ENCODE data around the gene LRGUK. TPM values are rescaled to one million over a fixed set of nuclear protein-coding genes. Genes with fewer than 3 reads are reported as not detected.

The LRGUK gene
- total and polyA plus RNA-seq, 2 of the 8 experiments (the other 6 are each of a cell fraction or from before 2014, with no cell fraction given) = 1.5 to 3.6 TPM

- H3K56ac ChIP-seq (replicated peaks; ENCODE audit: insufficient read length, low read depth, low read length) = no peak overlapping the region
- no peak overlapping the region for H3K4ac ChIP-seq (replicated peaks; ENCODE audit: insufficient read length, low read depth, low read length)
- no peaks in the 10 kb centered on the region for H3K36me3 ChIP-seq (ENCODE audit: control insufficient read depth in 2 of 4, insufficient read depth in 4 of 4, low read length in 3 of 4)
- ChIA-PET CTCF (ENCODE audit: partially characterized antibody) (no interaction called here), POLR2A (ENCODE audit: partially characterized antibody) (no interaction called here)
- no peaks in the 10 kb centered on the region for H3K79me1 ChIP-seq (ENCODE audit: low read depth, low read length)
- H3K4me3 ChIP-seq (ENCODE audit: extremely low read depth in 1 of 4, insufficient read depth in 2 of 4, low read depth in 3 of 4, low read length in 4 of 4) = no peak overlapping the region
- no peak overlapping the region for H2BK15ac ChIP-seq (ENCODE audit: low read length)
- H4K20me1 ChIP-seq (replicated peaks in 1 of 2; ENCODE audit: control insufficient read depth in 1 of 2, insufficient read depth in 2 of 2, low read length in 2 of 2) = no peaks in the 10 kb centered on the region
- no peak for TF ChIP-seq BACH1 (IDR thresholded peaks at IDR 0.05; ENCODE audit: low read length)
- no peak for TF ChIP-seq SRF (IDR thresholded peaks at IDR 0.05; ENCODE audit: low read depth, low read length)
- no peak for TF ChIP-seq SP1 (IDR thresholded peaks at IDR 0.05; ENCODE audit: low read depth, low read length)
- no peak for TF ChIP-seq SAP30 (IDR thresholded peaks at IDR 0.05; ENCODE audit: insufficient read depth, insufficient replicate concordance, low read length)
- TF ChIP-seq KDM4A (IDR thresholded peaks at IDR 0.05; ENCODE audit: low read depth, low read length, severe bottlenecking) = no peak
- TF ChIP-seq SIN3A (conservative IDR thresholded peaks at IDR 0.05 in 1 of 2, IDR thresholded peaks at IDR 0.05 in 1 of 2; ENCODE audit: low read depth in 1 of 2, low read length in 2 of 2) = no peak
- TF ChIP-seq EP300 (IDR thresholded peaks at IDR 0.05; ENCODE audit: borderline replicate concordance in 1 of 2, low read depth in 2 of 2, low read length in 2 of 2) = no peak
- no peak for TF ChIP-seq RXRA (IDR thresholded peaks at IDR 0.05; ENCODE audit: insufficient read depth, low read depth, low read length)
- TF ChIP-seq TEAD4 (IDR thresholded peaks at IDR 0.05; ENCODE audit: low read depth, low read length) = no peak
- no peak for TF ChIP-seq EZH2 (IDR thresholded peaks at IDR 0.05; ENCODE audit: low read depth, low read length, severe bottlenecking)
- no peaks in the 10 kb centered on the region for H3K79me2 ChIP-seq (ENCODE audit: control insufficient read depth in 1 of 2, insufficient read depth in 2 of 2, low read length in 2 of 2)
- no peak overlapping the region for H3K23ac ChIP-seq (ENCODE audit: insufficient read length)
- H3K18ac ChIP-seq (ENCODE audit: extremely low read depth, low read length) = no peak overlapping the region
- no peak overlapping the region for H2BK120ac ChIP-seq (replicated peaks; ENCODE audit: low read depth, low read length)
- no peak overlapping the region for H2AFZ ChIP-seq (ENCODE audit: low read length)
- H3K27me3 ChIP-seq (replicated peaks in 1 of 4; ENCODE audit: control insufficient read depth in 3 of 4, extremely low read depth in 1 of 4, insufficient read depth in 3 of 4, low read length in 3 of 4) = no peaks in the 10 kb centered on the region
- no peak overlapping the region for H3K9ac ChIP-seq (replicated peaks in 1 of 4; ENCODE audit: extremely low read depth in 1 of 4, low read depth in 3 of 4, low read length in 3 of 4)
- H3K27ac ChIP-seq (ENCODE audit: low read depth, low read length) = no peak overlapping the region
- no peak overlapping the region for H3K14ac ChIP-seq (ENCODE audit: insufficient read length)
- no peak overlapping the region for H2BK20ac ChIP-seq (ENCODE audit: low read length)
- no peaks in the 10 kb centered on the region for H3K9me3 ChIP-seq (ENCODE audit: insufficient read depth in 2 of 2, low read depth in 1 of 2, low read length in 1 of 2)
- DNase-seq (ENCODE audit: low read depth in 1 of 2, low spot score in 2 of 2) (no peak), FAIRE-seq (no peak)
- peak overlapping the region; percentile 85 for H4K91ac ChIP-seq (replicated peaks; ENCODE audit: insufficient read length, low read length)
- no peak overlapping the region for H2AK5ac ChIP-seq (ENCODE audit: low read depth, low read length)
- H2BK12ac ChIP-seq (ENCODE audit: low read depth, low read length) = 0 out of 2 replicates have a peak overlapping the region, but pooled peaks have one; percentile 75
- WGBS, 2 experiments (ENCODE audit: extremely low coverage in 1 of 2, insufficient coverage in 1 of 2, insufficient read length in 1 of 2, insufficient replicate concordance in 2 of 2, low coverage in 1 of 2, low lambda C conversion rate in 2 of 2, missing lambda C conversion rate in 1 of 2) = 91% methylated on average over 4 of the region's 4 CpGs; no CpG with 5 or more reads in 1 of the 2 experiments
- no peak overlapping the region for H3K4me2 ChIP-seq (ENCODE audit: insufficient read depth in 1 of 2, low read depth in 2 of 2, low read length in 2 of 2)
- H4K8ac ChIP-seq (ENCODE audit: extremely low read depth, insufficient read depth, low read length) = no peak overlapping the region
- no peak overlapping the region; the same call in 1 of the 2 replicates for H2BK5ac ChIP-seq (ENCODE audit: low read depth, low read length)
- H3K23me2 ChIP-seq (ENCODE audit: low read depth, low read length) = no peaks in the 10 kb centered on the region
- H3K4me1 ChIP-seq (replicated peaks in 1 of 4; ENCODE audit: control insufficient read depth in 3 of 4, insufficient read depth in 4 of 4, low read length in 3 of 4) = peaks cover 0 to 12% (median 2%) of the 10 kb centered on the region in 4 experiments; a peak in 1 of 7 replicates
- no peak overlapping the region for H4K5ac ChIP-seq (ENCODE audit: insufficient read length, low read depth, low read length)
Measured at GRCh38 chr7:134114992-134115391, 12.1 kb upstream of the LRGUK start.
